Measurements from ENCODE around the gene BLID. TPM values are rescaled to one million over a fixed set of nuclear protein-coding genes. Genes with fewer than 3 reads are reported as not detected.

BLID gene
- total and polyA plus RNA-seq, 2 of the 8 experiments (the other 6 are each of a cell fraction or from before 2014, with no cell fraction given) = not detected

DNA sequence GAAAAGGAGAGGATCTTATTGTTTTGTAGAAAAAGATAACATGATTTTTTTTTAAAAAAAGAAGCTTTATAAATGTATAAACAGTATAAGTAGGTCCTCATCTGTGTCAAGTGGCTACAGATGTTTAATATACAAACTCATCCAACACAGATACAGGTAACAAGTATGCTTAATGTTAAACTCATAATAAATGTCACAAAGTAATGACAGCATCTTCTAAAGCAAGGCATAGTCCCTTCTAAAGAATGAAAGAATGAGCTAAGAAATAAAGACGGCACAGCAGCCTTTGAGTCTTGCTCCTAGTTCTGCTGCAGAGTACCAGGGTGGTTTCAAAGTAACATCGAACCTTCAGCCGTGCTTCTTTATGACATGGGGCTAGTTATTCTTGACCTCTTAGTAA lies 28.7 kb upstream of the BLID start:
- no peaks in the 10 kb centered on the region for H3K23me2 ChIP-seq (ENCODE audit: low read depth, low read length)
- H4K8ac ChIP-seq (ENCODE audit: extremely low read depth, insufficient read depth, low read length) = no peak overlapping the region
- H3K9me3 ChIP-seq (ENCODE audit: insufficient read depth in 2 of 2, low read depth in 1 of 2, low read length in 1 of 2) = no peaks in the 10 kb centered on the region
- FAIRE-seq (no peak), DNase-seq (ENCODE audit: low read depth in 1 of 2, low spot score in 2 of 2) (no peak)
- H3K4me1 ChIP-seq (replicated peaks in 1 of 4; ENCODE audit: control insufficient read depth in 3 of 4, insufficient read depth in 4 of 4, low read length in 3 of 4) = no peaks in the 10 kb centered on the region
- 92% methylated on average over 3 of the region's 3 CpGs; no CpG with 5 or more reads in 1 of the 2 experiments for WGBS, 2 experiments (ENCODE audit: extremely low coverage in 1 of 2, insufficient coverage in 1 of 2, insufficient read length in 1 of 2, insufficient replicate concordance in 2 of 2, low coverage in 1 of 2, low lambda C conversion rate in 2 of 2, missing lambda C conversion rate in 1 of 2)
- H3K23ac ChIP-seq (ENCODE audit: insufficient read length) = no peak overlapping the region
- no peak overlapping the region for H4K91ac ChIP-seq (replicated peaks; ENCODE audit: insufficient read length, low read length)
- no peak overlapping the region for H2AFZ ChIP-seq (ENCODE audit: low read length)
- H3K79me1 ChIP-seq (ENCODE audit: low read depth, low read length) = no peaks in the 10 kb centered on the region
- no peak overlapping the region for H2BK12ac ChIP-seq (ENCODE audit: low read depth, low read length)
- ChIA-PET POLR2A (ENCODE audit: partially characterized antibody) (no interaction called here), CTCF (ENCODE audit: partially characterized antibody) (interaction anchor here (1.2 to 2.4 kb wide), 4 partner anchors 10 to 490 kb away, joined by 3 to 7 read pairs (median 6); no protein-coding TSS in a partner anchor)
- H2AK5ac ChIP-seq (ENCODE audit: low read depth, low read length) = no peak overlapping the region
- H3K14ac ChIP-seq (ENCODE audit: insufficient read length) = no peak overlapping the region
- no peak overlapping the region for H2BK15ac ChIP-seq (ENCODE audit: low read length)
- no peak overlapping the region for H3K9ac ChIP-seq (replicated peaks in 1 of 4; ENCODE audit: extremely low read depth in 1 of 4, low read depth in 3 of 4, low read length in 3 of 4)
- H3K36me3 ChIP-seq (ENCODE audit: control insufficient read depth in 2 of 4, insufficient read depth in 4 of 4, low read length in 3 of 4) = no peaks in the 10 kb centered on the region
- H3K4ac ChIP-seq (replicated peaks; ENCODE audit: insufficient read length, low read depth, low read length) = no peak overlapping the region
- no peak overlapping the region for H3K18ac ChIP-seq (ENCODE audit: extremely low read depth, low read length)
- no peak overlapping the region for H3K56ac ChIP-seq (replicated peaks; ENCODE audit: insufficient read length, low read depth, low read length)
- H4K20me1 ChIP-seq (replicated peaks in 1 of 2; ENCODE audit: control insufficient read depth in 1 of 2, insufficient read depth in 2 of 2, low read length in 2 of 2) = no peaks in the 10 kb centered on the region
- no peak overlapping the region for H3K4me3 ChIP-seq (ENCODE audit: extremely low read depth in 1 of 4, insufficient read depth in 2 of 4, low read depth in 3 of 4, low read length in 4 of 4)
- no peak overlapping the region for H2BK5ac ChIP-seq (ENCODE audit: low read depth, low read length)
- no peak overlapping the region for H2BK20ac ChIP-seq (ENCODE audit: low read length)
- H3K27me3 ChIP-seq (replicated peaks in 1 of 4; ENCODE audit: control insufficient read depth in 3 of 4, extremely low read depth in 1 of 4, insufficient read depth in 3 of 4, low read length in 3 of 4) = peaks cover 1 to 11% (median 6%) of the 10 kb centered on the region in 4 experiments; a peak in 6 of 7 replicates
- no peak overlapping the region for H3K4me2 ChIP-seq (ENCODE audit: insufficient read depth in 1 of 2, low read depth in 2 of 2, low read length in 2 of 2)
- no peak overlapping the region for H2BK120ac ChIP-seq (replicated peaks; ENCODE audit: low read depth, low read length)
- no peak overlapping the region for H4K5ac ChIP-seq (ENCODE audit: insufficient read length, low read depth, low read length)
- H3K79me2 ChIP-seq (ENCODE audit: control insufficient read depth in 1 of 2, insufficient read depth in 2 of 2, low read length in 2 of 2) = no peaks in the 10 kb centered on the region
- no peak overlapping the region for H3K27ac ChIP-seq (ENCODE audit: low read depth, low read length)
- no peak for TF ChIP-seq JUND (IDR thresholded peaks at IDR 0.05; ENCODE audit: low read length)
- TF ChIP-seq MAX (IDR thresholded peaks at IDR 0.05) = no peak
- no peak for TF ChIP-seq SP2 (IDR thresholded peaks at IDR 0.05; ENCODE audit: low read length)
- TF ChIP-seq NANOG (IDR thresholded peaks at IDR 0.05; ENCODE audit: insufficient read depth, low read depth, low read length, poor library complexity, severe bottlenecking) = no peak
- TF ChIP-seq TCF12 (IDR thresholded peaks at IDR 0.05; ENCODE audit: low read depth, low read length) = no peak
- no peak for TF ChIP-seq HDAC6 (IDR thresholded peaks at IDR 0.05; ENCODE audit: low read depth, low read length)
- TF ChIP-seq SIRT6 (IDR thresholded peaks at IDR 0.05; ENCODE audit: low read length) = no peak
- TF ChIP-seq SUZ12 (IDR thresholded peaks at IDR 0.05; ENCODE audit: low read length) = no peak
- no peak for TF ChIP-seq RFX5 (IDR thresholded peaks at IDR 0.05; ENCODE audit: borderline replicate concordance, low read depth, low read length)
- TF ChIP-seq JUN (IDR thresholded peaks at IDR 0.05; ENCODE audit: low read depth, low read length) = no peak
- TF ChIP-seq EZH2 (IDR thresholded peaks at IDR 0.05; ENCODE audit: low read depth, low read length, severe bottlenecking) = no peak
- TF ChIP-seq TAF1 (IDR thresholded peaks at IDR 0.05; ENCODE audit: low read depth, low read length) = no peak
- no peak for TF ChIP-seq CHD2 (IDR thresholded peaks at IDR 0.05; ENCODE audit: low read length)
- TF ChIP-seq POLR2AphosphoS5 (IDR thresholded peaks at IDR 0.05; ENCODE audit: low read depth, low read length) = no peak
- no peak for TF ChIP-seq GABPA (IDR thresholded peaks at IDR 0.05; ENCODE audit: borderline replicate concordance, insufficient read depth, low read length)
